Measurements from ENCODE around the gene C1QTNF8. TPM values are rescaled to one million over a fixed set of nuclear protein-coding genes. Genes with fewer than 3 reads are reported as not detected.

The C1QTNF8 gene
- total RNA-seq, 1 experiment from 2014 or later, result not detected

DNA sequence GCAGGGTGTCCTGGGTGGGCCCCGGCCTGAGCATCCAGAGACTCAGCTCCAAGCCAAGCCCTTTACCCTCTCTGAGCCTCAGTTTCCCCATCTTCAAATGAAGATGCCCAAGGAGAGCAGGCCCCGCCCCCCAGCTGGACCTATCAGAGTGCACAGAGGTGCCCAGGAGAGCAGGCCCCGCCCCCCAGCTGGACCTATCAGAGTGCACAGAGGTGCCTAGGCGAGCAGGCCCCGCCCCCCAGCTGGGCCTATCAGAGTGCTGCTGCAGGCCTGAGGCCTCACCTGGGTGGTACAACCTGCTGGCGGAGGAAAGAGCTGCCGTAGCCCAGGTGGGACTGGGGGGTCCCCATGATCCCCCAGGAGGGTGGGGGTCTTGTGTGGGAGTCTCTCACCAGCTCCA, 26.9 kb downstream of the C1QTNF8 start:
- H3K27me3 ChIP-seq (ENCODE audit: insufficient read depth, low read length), result no peaks in the 10 kb centered on the region
- H3K9me3 Mint-ChIP-seq, result no peaks in the 10 kb centered on the region
- H3K27me3 Mint-ChIP-seq (ENCODE audit: low read depth), result peaks cover 22% of the 10 kb centered on the region
- H3K23ac ChIP-seq (ENCODE audit: insufficient read length, low read depth, low read length), result no peak overlapping the region
- no peaks in the 10 kb centered on the region for H3K79me2 ChIP-seq (ENCODE audit: insufficient read depth, low read length)
- no peak overlapping the region for H4K5ac ChIP-seq (ENCODE audit: insufficient read length, low read depth, low read length)
- no peak for DNase-seq
- H3K18ac ChIP-seq (ENCODE audit: insufficient read length, low read depth, low read length), result no peak overlapping the region
- TF ChIP-seq CTCF (conservative IDR thresholded peaks at IDR 0.05), result no peak
- no peaks in the 10 kb centered on the region for H3K4me1 ChIP-seq (ENCODE audit: insufficient read depth, low read length)
- H2AFZ ChIP-seq (ENCODE audit: low read length), result no peak overlapping the region
- no peak overlapping the region for H3K4ac ChIP-seq (ENCODE audit: low read depth, low read length)
- no peak overlapping the region for H2BK120ac ChIP-seq (ENCODE audit: low read depth, low read length, poor library complexity, severe bottlenecking)
- no peak overlapping the region for H3K9ac ChIP-seq (ENCODE audit: extremely low read depth, insufficient read length, low read length)
- H4K8ac ChIP-seq (replicated peaks; ENCODE audit: insufficient read length, low read depth, low read length), result no peak overlapping the region
- H3K4me3 Mint-ChIP-seq, result no peak overlapping the region
- no peak overlapping the region for H3K4me2 ChIP-seq (ENCODE audit: insufficient read depth, insufficient read length, low read length)
- no peak overlapping the region for H2BK20ac ChIP-seq (ENCODE audit: low read depth, low read length, poor library complexity, severe bottlenecking)
- H2BK15ac ChIP-seq (ENCODE audit: low read depth, low read length), result no peak overlapping the region
- no peaks in the 10 kb centered on the region for H3K9me3 ChIP-seq (ENCODE audit: control insufficient read depth, low read depth, low read length)
- H3T11ph ChIP-seq (ENCODE audit: low read length), result no peak overlapping the region
- no peaks in the 10 kb centered on the region; a peak in 1 of 7 replicates for H3K36me3 Mint-ChIP-seq (ENCODE audit: insufficient read depth in 1 of 3, low read depth in 3 of 3)
- no peak overlapping the region for H3K27ac ChIP-seq (ENCODE audit: insufficient read length, low read depth, low read length)
- H3K56ac ChIP-seq (ENCODE audit: insufficient read length, low read depth, low read length), result no peak overlapping the region
- no peak overlapping the region for H3K27ac Mint-ChIP-seq
- H3K79me1 ChIP-seq (ENCODE audit: insufficient read depth, low read depth, low read length, poor library complexity, severe bottlenecking), result no peaks in the 10 kb centered on the region
- H2BK5ac ChIP-seq (ENCODE audit: insufficient read length, low read length), result no peak overlapping the region
- no peak overlapping the region for H2BK12ac ChIP-seq (ENCODE audit: insufficient read length, low read depth, low read length)
- H4K91ac ChIP-seq (ENCODE audit: insufficient read length, low read depth, low read length), result no peak overlapping the region
- no peak overlapping the region for H2AK5ac ChIP-seq (ENCODE audit: insufficient read length, low read length)
- peaks cover 4% of the 10 kb centered on the region for H3K23me2 ChIP-seq (ENCODE audit: insufficient read length, low read depth, low read length, poor library complexity, severe bottlenecking)
- no peaks in the 10 kb centered on the region for H4K20me1 ChIP-seq (ENCODE audit: control insufficient read depth, insufficient read depth, insufficient read length)
- peaks cover 3 to 23% of the 10 kb centered on the region in 2 experiments; a peak in 3 of 4 replicates for H3K4me1 Mint-ChIP-seq
- no CpG with 5 or more reads among the region's 7 CpGs for WGBS (ENCODE audit: extremely low coverage, insufficient read length, low lambda C conversion rate)
- no peak overlapping the region for H3K14ac ChIP-seq (ENCODE audit: insufficient read depth, low read length)
